Activated naive CD4-positive, alpha-beta T cell treated with anti-CD3 and anti-CD28 coated beads for 36 hours (primary cell): ENCODE data around the gene NBEAL1. TPM values are rescaled to one million over a fixed set of nuclear protein-coding genes. Genes with fewer than 3 reads are reported as not detected.
"Not testable (repeated sequence)": the region's sequence is repeated elsewhere in the genome, so short reads cannot be mapped to it uniquely, and the experiment has no call there.

Source experiments
- CTCF ChIA-PET: fragments of 350-600 bp; sonication (Branson Sonifier 250); formaldehyde crosslinking; loops from one replicate; lab custom pipeline; 2021; ENCODE audit warnings: antibody characterized with exemption; lab: Charles Lee
- DNase-seq: peaks from one replicate; pipeline ENCODE4 v3.0.0-alpha.2; 2020
- H3K27ac Mint-ChIP-seq: one replicate; pipeline ENCODE4 v1.8.0; 2021; ENCODE audit warnings: mild to moderate bottlenecking, mixed read lengths
- H3K27me3 Mint-ChIP-seq: one replicate; pipeline ENCODE4 v1.8.0; 2021; ENCODE audit warnings: low read depth, mixed read lengths
- H3K36me3 Mint-ChIP-seq: one replicate; pipeline ENCODE4 v1.8.0; 2021; ENCODE audit warnings: low read depth, mixed read lengths
- H3K4me1 Mint-ChIP-seq: one replicate; pipeline ENCODE4 v1.8.0; 2021; ENCODE audit warnings: low read depth, mixed read lengths
- H3K4me3 Mint-ChIP-seq: one replicate; pipeline ENCODE4 v1.8.0; 2021; ENCODE audit warnings: mild to moderate bottlenecking, moderate library complexity, mixed read lengths
- H3K9me3 Mint-ChIP-seq: one replicate; pipeline ENCODE4 v1.8.0; 2021; ENCODE audit warnings: mixed read lengths
- intact Hi-C: fragments of 100-400 bp; cut with micrococcal nuclease; formaldehyde crosslinking; loops from one replicate; pipeline ENCODE4 v1.15.1; 2023
- total RNA-seq, 2 experiments: library from RNA; stranded (reverse); gene quantifications; one replicate each; pipeline ENCODE4 v1.2.3, GENCODE V29; 2021

Gene NBEAL1
- total RNA-seq, 2 experiments from 2014 or later, result 7.9 to 8.3 TPM

DNA sequence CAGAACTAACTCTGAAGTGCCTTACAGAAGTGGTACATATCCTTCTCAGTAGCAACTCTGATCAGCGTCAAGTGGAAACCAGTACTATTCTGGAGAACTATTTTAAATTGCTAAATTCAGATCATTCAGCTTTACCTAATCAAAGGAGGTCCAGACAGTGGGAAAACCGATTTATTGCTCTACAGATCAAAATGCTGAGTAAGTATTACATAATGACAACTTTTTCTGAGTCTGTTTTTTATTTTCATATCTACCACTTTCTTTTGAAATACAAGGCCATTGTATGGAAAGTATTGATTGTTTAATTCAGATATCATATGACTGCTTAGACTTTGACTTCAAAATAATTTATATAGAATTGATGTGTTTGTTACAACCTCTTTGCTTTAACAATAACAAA is 68.7 kb downstream of the NBEAL1 start:
- peaks cover 14% of the 10 kb centered on the region for H3K36me3 Mint-ChIP-seq
- no peaks in the 10 kb centered on the region for H3K9me3 Mint-ChIP-seq
- intact Hi-C loops, result no loop called here
- no peak for DNase-seq
- CTCF ChIA-PET, result no interaction called here
- H3K27ac Mint-ChIP-seq, result no peak overlapping the region
- H3K27me3 Mint-ChIP-seq, result no peaks in the 10 kb centered on the region
- no peak overlapping the region for H3K4me3 Mint-ChIP-seq
- no peaks in the 10 kb centered on the region for H3K4me1 Mint-ChIP-seq

DNA sequence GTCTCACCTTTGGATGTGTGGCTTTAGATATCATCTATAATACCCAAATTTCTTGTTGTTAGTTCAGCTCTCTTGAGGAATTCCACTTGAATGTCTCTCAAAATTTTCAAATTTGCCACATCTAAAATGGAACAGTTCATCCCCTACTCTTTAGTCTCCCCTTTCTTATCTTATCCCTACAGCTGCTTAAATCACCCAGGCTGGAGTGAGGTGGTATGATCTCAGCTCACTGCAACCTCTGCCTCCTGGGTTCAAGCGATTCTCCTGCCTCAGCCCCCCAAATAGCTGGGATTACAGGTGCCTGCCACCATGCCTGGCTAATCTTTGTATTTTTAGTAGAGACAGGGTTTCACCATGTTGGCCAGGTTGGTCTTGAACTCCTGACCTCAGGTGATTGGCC is 71.7 kb downstream of the NBEAL1 start:
- H3K27ac Mint-ChIP-seq, intact Hi-C loops, H3K4me1 Mint-ChIP-seq, H3K27me3 Mint-ChIP-seq, CTCF ChIA-PET, H3K4me3 Mint-ChIP-seq, H3K9me3 Mint-ChIP-seq, DNase-seq: not testable (repeated sequence)
- peaks cover 14% of the 10 kb centered on the region for H3K36me3 Mint-ChIP-seq

DNA sequence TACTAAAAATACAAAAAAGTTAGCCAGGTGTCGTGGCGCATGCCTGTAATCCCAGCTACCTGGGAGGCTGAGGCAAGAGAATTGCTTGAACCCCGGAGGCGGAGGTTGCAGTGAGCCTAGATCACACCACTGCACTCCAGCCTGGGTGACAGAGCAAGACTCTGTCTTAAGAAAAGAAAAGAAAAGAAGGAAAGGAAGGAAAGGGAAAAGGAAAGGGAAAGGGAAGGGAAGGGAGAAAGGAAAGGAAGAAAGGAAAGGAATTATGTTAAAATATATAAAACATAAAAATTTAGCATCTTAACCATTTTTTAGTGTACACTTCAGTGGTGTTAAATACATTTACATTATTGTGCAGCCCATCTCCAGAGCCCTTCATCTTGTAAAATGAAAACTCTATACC is 76.0 kb downstream of the NBEAL1 start:
- H3K36me3 Mint-ChIP-seq, CTCF ChIA-PET, H3K4me1 Mint-ChIP-seq, intact Hi-C loops, H3K27ac Mint-ChIP-seq, H3K9me3 Mint-ChIP-seq, H3K4me3 Mint-ChIP-seq, H3K27me3 Mint-ChIP-seq, DNase-seq: not testable (repeated sequence)

DNA sequence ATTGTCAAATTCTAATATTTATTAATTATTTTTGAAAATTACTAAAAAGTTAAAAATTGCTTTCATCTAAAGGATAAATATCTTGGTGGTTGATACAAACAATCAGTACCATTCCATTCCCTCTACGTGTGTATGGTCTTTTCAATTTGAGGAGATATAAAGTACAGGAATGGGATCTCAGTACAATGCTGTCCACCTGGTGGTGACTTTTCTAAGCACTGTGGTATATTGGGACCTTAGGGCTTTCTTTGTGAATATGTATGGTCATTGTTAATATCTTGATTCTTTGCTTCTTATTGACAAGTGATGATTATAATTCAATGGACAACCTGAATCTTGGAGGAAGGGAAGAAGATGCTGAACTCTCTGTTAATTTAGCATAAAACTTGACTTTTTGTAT is 83.1 kb downstream of the NBEAL1 start:
- Mint-ChIP-seq H3K36me3 (peaks cover 15% of the 10 kb centered on the region), H3K4me1 (peaks cover 4% of the 10 kb centered on the region), H3K27me3 (no peaks in the 10 kb centered on the region), H3K9me3 (no peaks in the 10 kb centered on the region), H3K4me3 (no peak overlapping the region), H3K27ac (no peak overlapping the region)
- intact Hi-C loops, result no loop called here
- CTCF ChIA-PET, result no interaction called here
- no peak for DNase-seq

DNA sequence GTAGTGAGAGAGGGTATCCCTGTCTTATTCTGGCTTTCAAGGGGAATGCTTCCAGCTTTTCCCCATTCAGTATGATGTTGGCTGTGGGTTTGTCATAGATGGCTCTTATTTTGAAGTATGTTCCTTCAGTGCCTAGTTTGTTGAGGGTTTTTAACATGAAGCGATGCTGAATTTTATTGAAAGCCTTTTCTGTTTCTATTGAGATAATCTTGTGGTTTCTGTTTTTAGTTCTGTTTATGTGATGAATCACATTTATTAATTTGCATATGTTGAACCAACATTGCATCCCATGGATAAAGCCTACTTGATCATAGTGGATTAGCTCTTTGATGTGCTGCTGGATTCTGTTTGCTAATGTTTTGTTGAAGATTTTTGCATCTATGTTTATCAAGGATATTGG is 87.7 kb downstream of the NBEAL1 start:
- H3K9me3 Mint-ChIP-seq, result peaks cover 15% of the 10 kb centered on the region
- H3K4me1 Mint-ChIP-seq, H3K4me3 Mint-ChIP-seq, DNase-seq, CTCF ChIA-PET, intact Hi-C loops, H3K27me3 Mint-ChIP-seq, H3K27ac Mint-ChIP-seq: not testable (repeated sequence)
- peaks cover 33% of the 10 kb centered on the region for H3K36me3 Mint-ChIP-seq

DNA sequence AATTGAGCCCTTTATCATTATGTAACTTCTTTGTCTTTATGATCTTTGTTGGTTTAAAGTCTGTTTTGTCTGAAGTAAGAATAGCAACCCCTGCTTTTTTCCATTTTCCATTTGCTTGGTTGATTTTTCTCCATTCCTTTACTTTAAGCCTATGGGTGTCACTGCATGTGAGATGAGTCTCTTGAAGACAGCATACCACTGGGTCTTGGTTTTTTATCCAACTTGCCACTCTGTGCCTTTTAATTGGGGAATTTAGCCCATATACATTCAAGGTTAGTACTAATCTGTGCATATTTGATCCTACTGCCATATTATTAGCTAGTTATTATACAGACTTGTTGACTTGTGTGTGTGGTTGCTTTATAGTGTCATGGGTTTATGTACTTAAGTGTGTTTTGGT is 89.6 kb downstream of the NBEAL1 start:
- DNase-seq, result no peak
- Mint-ChIP-seq H3K27me3 (no peaks in the 10 kb centered on the region), H3K4me1 (peaks cover 4% of the 10 kb centered on the region), H3K27ac (no peak overlapping the region), H3K36me3 (peaks cover 37% of the 10 kb centered on the region), H3K4me3 (no peak overlapping the region), H3K9me3 (peaks cover 15% of the 10 kb centered on the region)
- intact Hi-C loops, result no loop called here
- CTCF ChIA-PET, result interaction anchor here (0.8 kb wide), 1 partner anchor 54 kb away, joined by 4 read pairs; no protein-coding TSS in a partner anchor

DNA sequence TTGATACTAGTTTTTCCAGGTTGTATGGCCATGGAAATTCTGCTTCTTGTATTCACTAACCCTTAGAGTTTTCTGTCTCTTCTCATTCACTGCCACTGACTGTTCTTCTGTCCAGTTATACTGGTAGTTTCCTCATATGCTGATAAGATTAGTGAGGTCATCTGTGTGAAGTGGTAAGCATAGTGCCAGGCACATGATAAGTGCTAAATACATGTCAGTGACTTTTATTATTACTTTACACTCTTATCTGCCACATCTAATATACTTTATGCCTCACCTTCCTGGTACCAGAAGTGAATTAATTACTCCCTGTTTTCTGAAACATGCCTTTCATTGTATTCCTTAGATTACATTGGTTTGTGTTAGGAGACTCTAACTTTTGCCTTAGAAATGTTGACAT is 91.3 kb downstream of the NBEAL1 start:
- no peaks in the 10 kb centered on the region for H3K27me3 Mint-ChIP-seq

DNA sequence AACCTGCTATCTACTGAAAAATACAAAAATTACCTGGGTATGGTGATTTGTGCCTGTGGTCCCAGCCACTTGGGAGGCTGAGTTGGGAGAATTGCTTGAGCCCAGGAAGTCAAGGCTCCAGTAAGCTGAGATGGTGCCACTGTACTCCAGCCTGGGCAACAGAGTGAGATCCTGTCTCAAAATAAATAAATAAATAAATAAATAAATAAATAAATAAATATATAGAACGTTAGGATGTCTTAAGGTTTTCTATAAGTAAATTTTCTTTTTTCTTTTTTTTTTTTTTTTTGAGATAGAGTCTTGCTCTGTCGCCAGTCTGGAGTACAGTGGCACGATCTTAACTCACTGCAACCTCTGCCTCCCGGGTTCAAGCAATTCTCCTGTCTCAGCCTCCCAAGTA is 95.8 kb downstream of the NBEAL1 start:
- intact Hi-C loops, H3K27me3 Mint-ChIP-seq, H3K27ac Mint-ChIP-seq, DNase-seq, H3K9me3 Mint-ChIP-seq, CTCF ChIA-PET, H3K4me1 Mint-ChIP-seq, H3K4me3 Mint-ChIP-seq: not testable (repeated sequence)
- H3K36me3 Mint-ChIP-seq, result peaks cover 13% of the 10 kb centered on the region

More for the DNA sequence above, 91.3 kb downstream of the NBEAL1 start:
- CTCF ChIA-PET, result interaction anchor here (0.6 to 0.9 kb wide), 2 partner anchors 10 to 554 kb away, joined by 3 to 4 read pairs; no protein-coding TSS in a partner anchor
- DNase-seq, result no peak
- H3K4me3 Mint-ChIP-seq, result no peak overlapping the region
- intact Hi-C loops, result no loop called here
- H3K27ac Mint-ChIP-seq, result no peak overlapping the region
- peaks cover 15% of the 10 kb centered on the region for H3K9me3 Mint-ChIP-seq
- H3K36me3 Mint-ChIP-seq, result peaks cover 34% of the 10 kb centered on the region
- H3K4me1 Mint-ChIP-seq, result peaks cover 4% of the 10 kb centered on the region

DNA sequence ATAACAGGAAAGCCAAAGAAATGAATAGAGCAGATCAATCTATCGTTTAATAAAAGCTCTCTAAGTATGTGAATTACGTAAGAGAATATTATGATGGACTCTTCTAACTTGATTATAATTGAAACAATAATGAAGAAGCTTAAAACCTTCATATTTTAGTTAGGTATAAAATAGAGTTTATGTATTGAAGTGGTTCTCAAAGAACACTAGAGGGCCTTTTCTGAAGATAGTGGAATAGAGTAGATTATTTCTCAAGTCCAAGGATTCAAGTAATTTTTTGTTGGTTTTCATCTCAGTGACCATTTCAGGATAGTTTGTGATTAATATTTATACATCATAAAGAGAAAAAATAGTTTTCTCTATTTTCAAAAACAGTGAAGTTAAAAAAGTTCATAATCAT is 97.7 kb downstream of the NBEAL1 start:
- Mint-ChIP-seq H3K27me3 (no peaks in the 10 kb centered on the region), H3K36me3 (peaks cover 13% of the 10 kb centered on the region), H3K27ac (no peak overlapping the region), H3K4me1 (no peaks in the 10 kb centered on the region), H3K4me3 (no peak overlapping the region), H3K9me3 (no peaks in the 10 kb centered on the region)
- DNase-seq, result no peak
- intact Hi-C loops, result no loop called here
- CTCF ChIA-PET, result no interaction called here

DNA sequence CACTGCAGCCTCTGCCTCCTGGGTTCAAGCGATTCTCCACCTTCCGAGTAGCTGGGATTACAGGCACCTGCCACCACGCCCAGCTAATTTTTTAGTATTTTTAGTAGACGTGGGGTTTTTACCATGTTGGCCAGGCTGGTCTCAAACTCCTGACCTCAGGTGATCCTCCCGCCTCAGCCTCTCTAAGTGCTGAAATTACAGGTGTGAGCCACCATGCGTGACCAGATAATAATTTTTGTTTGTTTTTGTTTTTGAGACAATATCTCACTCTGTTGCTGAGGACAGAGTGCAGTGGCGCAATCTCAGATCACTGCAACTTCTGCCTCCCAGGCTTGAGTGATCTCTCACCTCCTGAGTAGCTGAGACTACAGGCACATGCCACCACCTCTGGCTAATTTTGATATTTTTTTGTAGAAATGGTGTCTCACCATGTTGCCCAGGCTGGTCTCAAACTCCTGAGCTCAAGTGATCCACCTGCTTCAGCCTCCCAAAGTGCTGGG is 100.6 kb downstream of the NBEAL1 start:
- H3K27me3 Mint-ChIP-seq, H3K27ac Mint-ChIP-seq, H3K4me1 Mint-ChIP-seq, H3K4me3 Mint-ChIP-seq, intact Hi-C loops, DNase-seq, H3K36me3 Mint-ChIP-seq, H3K9me3 Mint-ChIP-seq: not testable (repeated sequence)
- CTCF ChIA-PET, result interaction anchor here (0.6 to 0.9 kb wide), 2 partner anchors 34 to 38 kb away, joined by 3 read pairs; no protein-coding TSS in a partner anchor

DNA sequence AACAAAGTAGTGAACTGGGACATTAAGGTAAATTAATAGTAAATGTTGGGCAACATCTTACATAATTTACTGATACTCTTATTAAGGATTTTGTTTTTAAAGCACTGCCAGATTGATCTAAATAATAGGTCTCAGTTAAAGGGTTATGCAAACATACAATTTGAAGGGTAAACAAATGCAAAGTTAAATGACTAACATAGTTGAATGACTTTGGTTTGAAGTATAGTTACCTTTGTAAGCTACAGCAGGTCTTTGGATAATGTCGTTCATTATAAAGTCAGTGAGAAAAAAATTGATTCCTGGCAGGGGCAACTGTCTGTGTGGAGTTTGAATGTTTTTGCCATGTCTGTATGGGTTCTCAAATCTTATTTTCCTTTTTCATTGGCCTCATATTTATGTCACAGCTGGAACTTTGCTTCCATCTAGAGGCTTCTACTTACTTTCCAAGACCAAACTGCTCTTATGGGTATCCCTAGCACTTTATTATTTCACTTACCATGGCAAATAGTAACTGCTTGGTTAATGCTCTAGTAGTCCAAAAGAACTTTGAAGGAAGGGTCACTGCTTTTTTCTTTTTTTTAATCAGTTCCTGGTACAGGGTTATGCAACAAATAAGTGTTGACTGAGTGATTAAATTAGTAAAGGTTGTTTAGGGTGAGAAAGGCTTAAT is 107.8 kb downstream of the NBEAL1 start:
- no peaks in the 10 kb centered on the region for H3K4me1 Mint-ChIP-seq
- CTCF ChIA-PET, result interaction anchor here (0.8 kb wide), 1 partner anchor 460 kb away, joined by 3 read pairs; no protein-coding TSS in a partner anchor
- H3K27ac Mint-ChIP-seq, result no peak overlapping the region
- no peaks in the 10 kb centered on the region for H3K27me3 Mint-ChIP-seq
- peaks cover 1% of the 10 kb centered on the region for H3K36me3 Mint-ChIP-seq
- no peak for DNase-seq
- H3K4me3 Mint-ChIP-seq, result no peak overlapping the region
- intact Hi-C loops, result no loop called here
- H3K9me3 Mint-ChIP-seq, result no peaks in the 10 kb centered on the region

DNA sequence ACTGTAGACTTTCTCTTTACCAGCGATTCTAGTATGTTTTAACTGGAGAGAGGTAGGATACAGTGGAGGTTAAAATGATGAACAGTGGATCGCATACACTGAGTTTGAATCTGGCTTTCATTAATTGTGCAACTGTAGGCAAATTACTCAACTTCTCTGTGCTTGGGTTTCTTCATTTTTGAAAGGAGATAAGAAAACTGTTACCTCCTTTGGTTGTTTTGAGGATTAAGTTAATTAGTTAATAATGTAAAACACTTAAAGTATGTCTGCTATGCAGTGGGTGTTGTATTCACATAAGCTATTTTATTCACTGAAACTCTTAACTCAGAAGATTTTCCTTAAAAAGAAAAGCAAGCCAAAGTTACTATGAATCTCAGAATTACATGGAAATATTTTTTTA is 112.3 kb downstream of the NBEAL1 start:
- no peak overlapping the region for H3K4me3 Mint-ChIP-seq
- H3K36me3 Mint-ChIP-seq, result peaks cover 4% of the 10 kb centered on the region
- H3K4me1 Mint-ChIP-seq, result no peaks in the 10 kb centered on the region
- no peaks in the 10 kb centered on the region for H3K27me3 Mint-ChIP-seq
- no peak overlapping the region for H3K27ac Mint-ChIP-seq
- intact Hi-C loops, result no loop called here
- DNase-seq, result no peak
- CTCF ChIA-PET, result no interaction called here
- H3K9me3 Mint-ChIP-seq, result no peaks in the 10 kb centered on the region

DNA sequence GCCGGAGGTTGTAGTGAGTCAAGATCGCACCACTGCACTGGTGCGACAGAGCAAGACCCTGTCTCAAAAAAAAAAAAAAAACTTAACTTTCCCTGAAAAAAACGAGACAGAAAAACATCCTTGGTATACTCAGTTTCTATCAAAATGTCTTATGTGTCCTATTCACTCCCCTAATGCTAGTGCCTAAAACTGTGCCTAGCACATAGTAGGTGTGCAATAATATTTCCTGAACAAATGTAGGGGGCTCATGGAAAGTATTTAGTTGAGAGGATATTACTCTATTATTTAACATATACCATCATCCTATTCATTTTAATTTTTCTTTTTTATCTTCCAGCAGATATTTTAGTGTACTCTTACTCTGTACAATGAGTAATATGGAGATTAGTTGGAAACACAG is 120.4 kb downstream of the NBEAL1 start:
- no peak for DNase-seq
- Mint-ChIP-seq H3K27me3 (no peaks in the 10 kb centered on the region), H3K4me1 (no peaks in the 10 kb centered on the region), H3K27ac (no peak overlapping the region), H3K36me3 (no peaks in the 10 kb centered on the region), H3K9me3 (no peaks in the 10 kb centered on the region), H3K4me3 (no peak overlapping the region)
- CTCF ChIA-PET, result no interaction called here
- intact Hi-C loops, result no loop called here
